SU-DHL-6 (cell line): ENCODE results near the gene MRPL20.
"Not testable (repeated sequence)": the region's sequence is repeated elsewhere in the genome, so short reads cannot be mapped to it uniquely, and the experiment has no call there.

Experiments
- H2AFZ ChIP-seq: fragments of 200-600 bp; sonication (generic); 2 replicates; pipeline ENCODE4 v1.6.1; 2014; ENCODE audit warnings: low read depth, mild to moderate bottlenecking, moderate library complexity, mixed read lengths, antibody characterized with exemption, low read length; ENCODE audit not compliant: severe bottlenecking
- H3F3A ChIP-seq: fragments of 200-600 bp; shearing (Covaris generic); 2 replicates; pipeline ENCODE4 v1.6.0; 2016; ENCODE audit warnings: antibody characterized with exemption, mild to moderate bottlenecking; ENCODE audit not compliant: insufficient read depth
- H3K27ac ChIP-seq: fragments of 200-600 bp; sonication (generic); 2 replicates; pipeline ENCODE4 v1.5.1; 2016; ENCODE audit warnings: low read depth, mild to moderate bottlenecking, low read length, moderate library complexity, mixed read lengths
- H3K27me3 ChIP-seq: fragments of 200-600 bp; sonication (generic), shearing (Covaris generic); 2 replicates; pipeline ENCODE4 v1.6.0; 2014; ENCODE audit warnings: mild to moderate bottlenecking, low read length
- H3K36me3 ChIP-seq: fragments of 200-600 bp; sonication (generic); 2 replicates; pipeline ENCODE4 v1.6.1; 2014; ENCODE audit warnings: mild to moderate bottlenecking, low read length, mixed read lengths
- H3K4me2 ChIP-seq: fragments of 300-600, 200-600 bp; shearing (Covaris generic), sonication (generic); 2 replicates; pipeline ENCODE4 v1.6.0; 2014; ENCODE audit warnings: low read length, low read depth, mild to moderate bottlenecking; ENCODE audit not compliant: poor library complexity, severe bottlenecking
- H3K4me3 ChIP-seq: fragments of 200-600 bp; sonication (generic); 2 replicates; pipeline ENCODE4 v1.5.1; 2014; ENCODE audit warnings: antibody characterized with exemption, low read length, mild to moderate bottlenecking, mixed read lengths; ENCODE audit not compliant: insufficient read depth, poor library complexity, severe bottlenecking
- H3K79me2 ChIP-seq: fragments of 200-600 bp; sonication (generic); 2 replicates; pipeline ENCODE4 v1.6.1; 2014; ENCODE audit warnings: mild to moderate bottlenecking, low read length, moderate library complexity; ENCODE audit not compliant: insufficient read depth
- H3K9ac ChIP-seq: fragments of 200-600 bp; sonication (generic); 2 replicates; pipeline ENCODE4 v1.7.0; 2014; ENCODE audit warnings: mild to moderate bottlenecking, low read length
- H3K9me2 ChIP-seq: fragments of 200-600 bp; sonication (generic); replicated peaks from 2 replicates; pipeline ENCODE4 v1.6.1; 2014; ENCODE audit warnings: low read length; ENCODE audit not compliant: insufficient read depth
- H3K9me3 ChIP-seq: fragments of 200-600 bp; sonication (generic); 2 replicates; pipeline ENCODE4 v1.6.1; 2014; ENCODE audit warnings: low read length, mixed read lengths; ENCODE audit not compliant: insufficient read depth
- H4K20me1 ChIP-seq: fragments of 200-600 bp; sonication (generic); 2 replicates; pipeline ENCODE4 v1.6.1; 2014; ENCODE audit warnings: low read depth, mild to moderate bottlenecking, antibody characterized with exemption, low read length, moderate library complexity, mixed read lengths
- EZH2phosphoT487 ChIP-seq: fragments of 200-600 bp; sonication (generic), shearing (Covaris generic); conservative IDR thresholded peaks from 2 replicates; pipeline ENCODE4 v1.6.1; 2018; ENCODE audit warnings: mild to moderate bottlenecking, antibody characterized with exemption, low read length, moderate library complexity, mixed read lengths
- TF ChIP-seq, protein P1 (sequence below): fragments of 200-600 bp; sonication (generic); IDR thresholded peaks from one replicate; pipeline ENCODE4 v1.5.1; 2017; ENCODE audit warnings: antibody characterized with exemption, mild to moderate bottlenecking, low read length, moderate library complexity; ENCODE audit not compliant: insufficient read depth, poor library complexity, severe bottlenecking

MRPL20 gene

DNA sequence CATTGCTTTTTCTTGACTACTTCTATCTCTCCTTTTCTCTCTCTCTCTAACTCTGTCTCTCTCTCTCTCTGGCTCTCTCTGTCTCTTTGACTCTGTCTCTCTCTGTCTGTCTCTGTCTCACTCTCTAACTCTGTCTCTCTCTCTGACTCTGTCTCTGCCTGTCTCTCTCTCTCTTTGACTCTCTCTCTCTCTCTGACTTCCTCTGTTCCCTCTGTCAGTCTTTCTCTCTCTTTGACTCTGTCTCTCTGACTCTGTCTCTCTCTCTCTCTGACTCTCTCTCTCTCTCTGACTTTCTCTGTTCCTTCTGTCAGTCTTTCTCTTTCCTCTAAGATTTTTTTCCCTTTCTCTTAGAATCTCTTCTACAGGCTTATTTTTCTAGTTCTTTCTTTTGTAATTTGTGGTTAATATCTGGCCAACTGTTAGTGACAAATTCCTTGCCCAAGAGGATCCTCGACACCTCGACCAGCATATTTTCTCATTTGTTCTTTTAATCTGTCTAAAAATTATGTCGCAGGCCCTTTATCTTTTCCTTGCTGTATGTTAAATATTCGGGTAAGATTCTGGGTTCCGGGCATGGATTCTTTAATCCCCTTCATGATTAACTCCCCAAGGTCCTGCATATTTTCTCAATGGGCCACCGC is 42.1 kb upstream of the MRPL20 start, which contains the start of gene ATAD3C:
TSS of gene ATAD3C (plus strand) at position 591 of the 641 bp plus-strand sequence. CDS start 995 bp downstream, outside the sequence.
- no peaks in the 10 kb centered on the region for H3K36me3 ChIP-seq
- no peaks in the 10 kb centered on the region for H3K27me3 ChIP-seq
- no peaks in the 10 kb centered on the region for H3F3A ChIP-seq
- no peak within 1 kb of the TSS for H3K9ac ChIP-seq
- no peak within 1 kb of the TSS for H3K27ac ChIP-seq
- H4K20me1 ChIP-seq: no peaks in the 10 kb centered on the region
- no peak for TF ChIP-seq EZH2phosphoT487
- TF ChIP-seq, protein P1, sequence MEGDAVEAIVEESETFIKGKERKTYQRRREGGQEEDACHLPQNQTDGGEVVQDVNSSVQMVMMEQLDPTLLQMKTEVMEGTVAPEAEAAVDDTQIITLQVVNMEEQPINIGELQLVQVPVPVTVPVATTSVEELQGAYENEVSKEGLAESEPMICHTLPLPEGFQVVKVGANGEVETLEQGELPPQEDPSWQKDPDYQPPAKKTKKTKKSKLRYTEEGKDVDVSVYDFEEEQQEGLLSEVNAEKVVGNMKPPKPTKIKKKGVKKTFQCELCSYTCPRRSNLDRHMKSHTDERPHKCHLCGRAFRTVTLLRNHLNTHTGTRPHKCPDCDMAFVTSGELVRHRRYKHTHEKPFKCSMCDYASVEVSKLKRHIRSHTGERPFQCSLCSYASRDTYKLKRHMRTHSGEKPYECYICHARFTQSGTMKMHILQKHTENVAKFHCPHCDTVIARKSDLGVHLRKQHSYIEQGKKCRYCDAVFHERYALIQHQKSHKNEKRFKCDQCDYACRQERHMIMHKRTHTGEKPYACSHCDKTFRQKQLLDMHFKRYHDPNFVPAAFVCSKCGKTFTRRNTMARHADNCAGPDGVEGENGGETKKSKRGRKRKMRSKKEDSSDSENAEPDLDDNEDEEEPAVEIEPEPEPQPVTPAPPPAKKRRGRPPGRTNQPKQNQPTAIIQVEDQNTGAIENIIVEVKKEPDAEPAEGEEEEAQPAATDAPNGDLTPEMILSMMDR: no peak
- no peaks in the 10 kb centered on the region for H3K79me2 ChIP-seq
- no peaks in the 10 kb centered on the region for H3K9me2 ChIP-seq
- no peak within 1 kb of the TSS for H3K4me3 ChIP-seq
- no peak within 1 kb of the TSS for H2AFZ ChIP-seq
- no peaks in the 10 kb centered on the region for H3K9me3 ChIP-seq
- no peak within 1 kb of the TSS for H3K4me2 ChIP-seq

DNA sequence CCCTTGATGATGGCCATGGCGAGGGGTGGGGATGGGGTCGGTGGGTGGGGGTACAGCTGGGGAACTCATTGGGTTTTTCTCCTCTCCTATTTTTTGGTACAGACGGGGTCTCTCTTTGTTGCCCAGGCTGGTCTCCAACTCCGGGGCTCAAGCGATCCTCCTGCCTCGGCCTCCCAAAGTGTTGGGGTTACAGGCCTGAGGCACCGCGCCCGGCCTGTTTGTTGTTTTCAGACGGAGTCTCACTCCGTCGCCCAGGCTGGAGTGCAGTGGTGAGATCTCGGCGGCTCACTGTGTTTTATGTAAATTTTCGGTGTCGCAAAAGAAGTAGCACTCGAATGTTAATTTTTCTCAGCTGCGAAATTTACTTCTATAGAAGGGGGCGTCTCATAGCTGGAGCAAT is 39.5 kb upstream of the MRPL20 start:
- not testable (repeated sequence) for H3K9ac ChIP-seq, H3K27me3 ChIP-seq, H2AFZ ChIP-seq, H3K4me3 ChIP-seq, H3K9me3 ChIP-seq, H3K36me3 ChIP-seq, H3F3A ChIP-seq, H3K27ac ChIP-seq, H4K20me1 ChIP-seq, H3K79me2 ChIP-seq, H3K9me2 ChIP-seq, H3K4me2 ChIP-seq

DNA sequence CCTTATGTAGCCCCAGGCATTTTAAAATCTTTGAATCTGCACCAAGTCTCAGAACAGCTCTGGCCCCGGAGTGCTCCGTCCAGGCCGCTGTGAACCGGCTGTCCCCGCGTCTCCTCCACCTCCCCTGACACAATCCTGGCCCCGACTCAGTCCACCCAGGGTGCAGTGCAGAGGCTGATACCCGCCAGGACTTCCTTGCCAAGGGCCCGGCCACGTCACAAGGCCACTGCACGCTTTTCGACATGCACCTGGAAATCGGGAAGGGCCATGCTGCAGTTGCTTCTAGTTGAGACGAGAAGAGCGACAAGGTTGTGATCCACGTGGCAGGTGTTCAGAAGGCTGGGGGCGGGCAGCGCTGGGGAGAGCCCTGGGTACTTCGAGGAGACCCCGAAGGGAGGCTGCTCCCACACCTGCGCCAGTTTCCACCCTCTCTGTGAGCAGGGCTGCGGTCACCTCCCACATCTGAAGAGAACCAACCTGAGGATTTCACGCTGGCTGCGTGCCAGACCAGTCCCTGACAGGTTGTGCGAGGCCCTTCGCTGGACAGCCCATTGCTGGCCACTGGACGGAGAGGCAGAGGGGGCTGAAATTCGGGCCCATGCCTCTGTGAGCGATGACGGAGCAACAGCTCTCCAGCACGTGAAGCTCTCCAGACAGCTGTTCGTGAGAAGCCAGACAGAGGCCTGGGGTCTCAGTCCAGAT is 35.1 kb upstream of the MRPL20 start:
- no peaks in the 10 kb centered on the region for H3K9me3 ChIP-seq
- H3F3A ChIP-seq: no peaks in the 10 kb centered on the region
- no peaks in the 10 kb centered on the region for H3K36me3 ChIP-seq
- H3K4me3 ChIP-seq: no peak overlapping the region
- H3K27ac ChIP-seq: no peak overlapping the region
- no peaks in the 10 kb centered on the region for H3K79me2 ChIP-seq
- H3K4me2 ChIP-seq: no peak overlapping the region
- H3K9me2 ChIP-seq: no peaks in the 10 kb centered on the region
- no peaks in the 10 kb centered on the region for H4K20me1 ChIP-seq
- H3K9ac ChIP-seq: no peak overlapping the region
- TF ChIP-seq, protein P1: no peak
- TF ChIP-seq EZH2phosphoT487: no peak
- H3K27me3 ChIP-seq: no peaks in the 10 kb centered on the region
- no peak overlapping the region for H2AFZ ChIP-seq
